Endothelial cell of umbilical vein (primary cell): ENCODE results near the gene ETV3. TPM values are rescaled to one million over a fixed set of nuclear protein-coding genes. Genes with fewer than 3 reads are reported as not detected.

Experiments used
- BruUV-seq: library from RNA; stranded (reverse); fragments of 400-500 nt; replicated peaks from 2 replicates; lab custom pipeline; 2021; lab: Mats Ljungman, UMichigan
- CTCF ChIA-PET: fragments of 300-600, 350-600 bp; sonication (Branson Sonifier 250); formaldehyde crosslinking; loops from one replicate; lab custom pipeline; 2021; ENCODE audit warnings: antibody characterized with exemption, inconsistent platforms; lab: Charles Lee
- POLR2A ChIA-PET: fragments of 300-600, 350-600 bp; sonication (Branson Sonifier 250); formaldehyde crosslinking; loops from one replicate; lab custom pipeline; 2021; ENCODE audit warnings: antibody characterized with exemption, inconsistent platforms; lab: Charles Lee
- DNase-seq: peaks from one replicate; pipeline ENCODE4 v3.0.0-alpha.2; 2011; ENCODE audit warnings: low read depth, low spot score
- FAIRE-seq: peaks from 2 replicates; lab custom pipeline; 2011; peaks lifted over from hg19 to GRCh38; lab: Jason Lieb, UNC
- H2AFZ ChIP-seq: 2 replicates; pipeline ENCODE4 v1.6.0; 2012; ENCODE audit warnings: low read depth, low read length, control low read depth, inconsistent platforms
- H3K27ac ChIP-seq: 2 replicates; pipeline ENCODE4 v1.5.1; 2011; ENCODE audit warnings: low read depth, mild to moderate bottlenecking, control low read depth, low read length, moderate library complexity; ENCODE audit not compliant: insufficient read depth
- H3K27me3 ChIP-seq, 2 experiments: 2 replicates each; pipeline versions ENCODE4 v1.6.0 to v1.6.1; 2011; ENCODE audit warnings: low read length in 2 of 2, mixed read lengths in 1 of 2; ENCODE audit not compliant: control insufficient read depth in 2 of 2, insufficient read depth in 2 of 2
- H3K36me3 ChIP-seq, 2 experiments: 2 replicates in 1 of 2; 3 replicates in 1 of 2; pipeline ENCODE4 v1.5.1; 2011; ENCODE audit warnings: low read length in 2 of 2, mild to moderate bottlenecking in 1 of 2, moderate library complexity in 1 of 2; ENCODE audit not compliant: control insufficient read depth in 2 of 2, insufficient read depth in 2 of 2; ENCODE audit errors: extremely low read depth in 1 of 2
- H3K4me1 ChIP-seq: 3 replicates; pipeline ENCODE4 v1.5.1; 2011; ENCODE audit warnings: mild to moderate bottlenecking, low read length; ENCODE audit not compliant: control insufficient read depth, insufficient read depth; ENCODE audit errors: extremely low read depth
- H3K4me2 ChIP-seq: 2 replicates; pipeline ENCODE4 v1.6.1; 2011; ENCODE audit warnings: low read length, control low read depth, mixed read lengths; ENCODE audit not compliant: insufficient read depth
- H3K4me3 ChIP-seq, 3 experiments: fragments of 200-600 bp in 1 of 3; sonication (generic), shearing (Covaris generic) in 1 of 3; replicated peaks in 1 of 3; 2 replicates each; pipeline ENCODE4 v1.5.1; 2011 to 2016; ENCODE audit warnings: control low read depth in 3 of 3, low read length in 3 of 3, mild to moderate bottlenecking in 2 of 3, inconsistent platforms in 1 of 3, low read depth in 1 of 3, moderate library complexity in 1 of 3; ENCODE audit not compliant: insufficient read depth in 1 of 3
- H3K79me2 ChIP-seq: 2 replicates; pipeline ENCODE4 v1.6.0; 2012; ENCODE audit warnings: low read length, inconsistent platforms; ENCODE audit not compliant: control insufficient read depth, insufficient read depth
- H3K9ac ChIP-seq: replicated peaks from 2 replicates; pipeline ENCODE3; 2011; ENCODE audit warnings: low read length, control low read depth; ENCODE audit not compliant: insufficient read depth; ENCODE audit errors: extremely low read depth
- H3K9me1 ChIP-seq: replicated peaks from 3 replicates; pipeline ENCODE4 v1.6.0; 2011; ENCODE audit warnings: mild to moderate bottlenecking, low read length; ENCODE audit not compliant: control insufficient read depth, insufficient read depth; ENCODE audit errors: extremely low read depth
- H3K9me3 ChIP-seq: replicated peaks from 2 replicates; pipeline ENCODE4 v1.5.1; 2012; ENCODE audit warnings: low read length, inconsistent platforms; ENCODE audit not compliant: control insufficient read depth, insufficient read depth
- H4K20me1 ChIP-seq: replicated peaks from 2 replicates; pipeline ENCODE3; 2011; ENCODE audit warnings: mild to moderate bottlenecking, low read length; ENCODE audit not compliant: control insufficient read depth, insufficient read depth; ENCODE audit errors: extremely low read depth
- EZH2 ChIP-seq: IDR thresholded peaks from 2 replicates; pipeline ENCODE4 v1.6.1; 2012; ENCODE audit warnings: borderline replicate concordance, low read depth, mild to moderate bottlenecking, moderate library complexity, low read length, inconsistent platforms; ENCODE audit not compliant: severe bottlenecking
- FOS ChIP-seq: IDR thresholded peaks from 2 replicates; pipeline ENCODE4 v1.6.1; 2011; ENCODE audit warnings: mild to moderate bottlenecking, low read length, moderate library complexity, borderline replicate concordance; ENCODE audit not compliant: insufficient read depth
- GATA2 ChIP-seq: IDR thresholded peaks from 2 replicates; pipeline ENCODE4 v1.7.0; 2011; ENCODE audit warnings: low read depth, mild to moderate bottlenecking, moderate library complexity, mixed read lengths, low read length; ENCODE audit not compliant: insufficient read length, insufficient read depth
- JUN ChIP-seq: IDR thresholded peaks from 2 replicates; pipeline ENCODE4 v1.6.1; 2011; ENCODE audit warnings: borderline replicate concordance, low read depth; ENCODE audit not compliant: insufficient read length, insufficient read depth
- MYC ChIP-seq: IDR thresholded peaks from one replicate; pipeline ENCODE4 v1.6.1; 2011; ENCODE audit warnings: mild to moderate bottlenecking, low read depth, low read length
- POLR2A ChIP-seq: IDR thresholded peaks from 2 replicates; pipeline ENCODE4 v1.6.1; 2012; ENCODE audit warnings: low read depth, mild to moderate bottlenecking, control low read depth, low read length
- POLR2AphosphoS5 ChIP-seq: IDR thresholded peaks from 2 replicates; pipeline ENCODE4 v1.6.1; 2012; ENCODE audit warnings: low read depth, mild to moderate bottlenecking, control low read depth, low read length, moderate library complexity; ENCODE audit not compliant: insufficient read depth
- dilution Hi-C: fragments of 300-500 bp; cut with MboI; formaldehyde crosslinking; loops from one replicate; pipeline ENCODE4 v1.15.0; 2019; ENCODE audit warnings: low sequenced_read_pairs; ENCODE audit not compliant: extremely low pct_ligation_motif_present
- intact Hi-C: fragments of 100-400 bp; cut with micrococcal nuclease; formaldehyde crosslinking; loops from one replicate; pipeline ENCODE4 v1.10.0; 2022
- polyA plus RNA-seq, 4 experiments: library from polyadenylated mRNA; depleted of rRNA in 3 of 4; stranded (reverse) in 3 of 4; unstranded in 1 of 4; fragments of >200 nt; gene quantifications; 2 replicates each; pipeline versions ENCODE4 v1.2.1 to v1.2.3, GENCODE V29; 2011 to 2012; ENCODE audit warnings: missing spikeins in 1 of 4
- total RNA-seq: library from RNA; stranded (reverse); gene quantifications from 2 replicates; pipeline ENCODE4 v1.2.3, GENCODE V29; 2021
- TF ChIP-seq, protein P1 (sequence below), 2 donors: IDR thresholded peaks; 1 replicate in 1 of 2; 2 replicates in 1 of 2; pipeline ENCODE4 v1.5.1; 2011; ENCODE audit warnings: low read length in 2 of 2, mild to moderate bottlenecking in 2 of 2, moderate library complexity in 2 of 2, control low read depth in 1 of 2, inconsistent platforms in 1 of 2, low read depth in 1 of 2; ENCODE audit not compliant: insufficient read depth in 1 of 2; ENCODE audit errors: extremely low read depth in 1 of 2
- TF ChIP-seq, protein P2 (sequence below): IDR thresholded peaks from 2 replicates; pipeline ENCODE4 v1.6.1; 2011; ENCODE audit not compliant: insufficient read depth, insufficient read length

Gene ETV3
- total and polyA plus RNA-seq, 2 donors (not counting 3 experiments of a cell fraction or from before 2014, with no cell fraction given), result 6.8 to 22.3 TPM

DNA sequence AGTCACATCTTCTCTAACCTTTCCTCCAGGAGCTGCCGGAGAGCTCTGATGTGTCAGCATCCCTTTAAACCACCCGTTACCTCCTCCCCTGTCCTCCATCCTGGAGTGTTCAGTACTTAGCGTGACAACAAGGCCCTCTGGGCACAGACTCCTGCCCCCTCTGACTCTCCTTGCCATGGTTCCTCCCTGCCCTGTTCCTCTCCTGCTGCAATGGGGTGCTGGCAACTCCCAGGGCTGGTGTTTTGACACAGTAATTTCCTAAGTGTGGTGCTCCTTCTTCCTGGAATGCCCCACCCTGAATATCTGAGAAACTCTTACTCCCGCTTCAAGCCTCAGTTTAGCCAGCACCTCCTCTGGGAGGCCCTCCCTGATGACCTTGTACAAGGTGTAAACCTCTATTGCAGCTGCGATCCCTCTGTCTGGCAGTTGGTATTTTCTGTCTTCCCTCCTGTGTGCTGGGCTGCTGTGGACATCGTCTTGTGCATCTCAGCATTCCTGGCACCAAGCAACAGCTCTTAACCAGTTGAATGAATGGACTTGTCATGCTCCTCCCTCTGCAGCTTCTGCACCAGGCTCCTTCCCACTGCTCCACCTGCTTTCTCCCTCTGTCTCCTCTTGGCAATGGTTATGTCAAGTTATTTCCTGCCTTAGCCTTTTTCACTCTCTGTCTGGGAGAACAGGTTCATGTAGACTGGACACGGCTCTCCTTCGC, 48.2 kb upstream of the ETV3 start:
- dilution Hi-C loops, result no loop called here
- Histone ChIP-seq H3K79me2 (no peaks in the 10 kb centered on the region), H3K4me3 (no peak overlapping the region), H3K36me3 (no peaks in the 10 kb centered on the region), H4K20me1 (no peaks in the 10 kb centered on the region), H3K4me1 (no peaks in the 10 kb centered on the region), H3K27me3 (peaks cover 11 to 16% of the 10 kb centered on the region in 2 experiments), H3K9ac (no peak overlapping the region), H3K4me2 (no peak overlapping the region), H3K27ac (no peak overlapping the region), H2AFZ (no peak overlapping the region), H3K9me3 (no peaks in the 10 kb centered on the region), H3K9me1 (no peaks in the 10 kb centered on the region)
- BruUV-seq, result no TSS peak
- POLR2A ChIA-PET, result no interaction called here
- CTCF ChIA-PET, result interaction anchor here (1.1 to 2.0 kb wide), 3 partner anchors 8 to 31 kb away, joined by 3 to 6 read pairs (median 4); no protein-coding TSS in a partner anchor
- intact Hi-C loops, result no loop called here
- no peak for DNase-seq
- FAIRE-seq, result no peak
- TF ChIP-seq MYC (no peak), POLR2A (no peak), JUN (no peak), POLR2AphosphoS5 (no peak), FOS (no peak), EZH2 (no peak), GATA2 (no peak)
- TF ChIP-seq, protein P1, sequence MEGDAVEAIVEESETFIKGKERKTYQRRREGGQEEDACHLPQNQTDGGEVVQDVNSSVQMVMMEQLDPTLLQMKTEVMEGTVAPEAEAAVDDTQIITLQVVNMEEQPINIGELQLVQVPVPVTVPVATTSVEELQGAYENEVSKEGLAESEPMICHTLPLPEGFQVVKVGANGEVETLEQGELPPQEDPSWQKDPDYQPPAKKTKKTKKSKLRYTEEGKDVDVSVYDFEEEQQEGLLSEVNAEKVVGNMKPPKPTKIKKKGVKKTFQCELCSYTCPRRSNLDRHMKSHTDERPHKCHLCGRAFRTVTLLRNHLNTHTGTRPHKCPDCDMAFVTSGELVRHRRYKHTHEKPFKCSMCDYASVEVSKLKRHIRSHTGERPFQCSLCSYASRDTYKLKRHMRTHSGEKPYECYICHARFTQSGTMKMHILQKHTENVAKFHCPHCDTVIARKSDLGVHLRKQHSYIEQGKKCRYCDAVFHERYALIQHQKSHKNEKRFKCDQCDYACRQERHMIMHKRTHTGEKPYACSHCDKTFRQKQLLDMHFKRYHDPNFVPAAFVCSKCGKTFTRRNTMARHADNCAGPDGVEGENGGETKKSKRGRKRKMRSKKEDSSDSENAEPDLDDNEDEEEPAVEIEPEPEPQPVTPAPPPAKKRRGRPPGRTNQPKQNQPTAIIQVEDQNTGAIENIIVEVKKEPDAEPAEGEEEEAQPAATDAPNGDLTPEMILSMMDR (IDR thresholded peaks at IDR 0.05; ENCODE audit: extremely low read depth in 1 of 2, insufficient read depth in 1 of 2, low read depth in 1 of 2, low read length in 2 of 2), result no peak
- TF ChIP-seq, protein P2, sequence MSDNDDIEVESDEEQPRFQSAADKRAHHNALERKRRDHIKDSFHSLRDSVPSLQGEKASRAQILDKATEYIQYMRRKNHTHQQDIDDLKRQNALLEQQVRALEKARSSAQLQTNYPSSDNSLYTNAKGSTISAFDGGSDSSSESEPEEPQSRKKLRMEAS, result no peak
